ENCODE measurements around the gene BMAL1.

- TF ChIP-seq POLR2AphosphoS5 (IDR thresholded peaks at IDR 0.05; ENCODE audit: low read depth, low read length) (no peak), TAF1 (IDR thresholded peaks at IDR 0.05; ENCODE audit: low read depth, low read length) (no peak), POLR2A (IDR thresholded peaks at IDR 0.05; ENCODE audit: low read depth, low read length) (no peak)
Measured at GRCh38 chr11:13429836-13430235, 152.2 kb downstream of the BMAL1 start.

Measured in GM12891 (cell line).